SU-DHL-6 (cell line): ENCODE measurements around the gene ZNF664.

Experiments used
- CTCF ChIP-seq: fragments of 200-600 bp; sonication (generic); IDR thresholded peaks from one replicate; pipeline ENCODE4 v1.5.1; 2017; ENCODE audit warnings: antibody characterized with exemption, mild to moderate bottlenecking, low read length, moderate library complexity; ENCODE audit not compliant: insufficient read depth, poor library complexity, severe bottlenecking
- EZH2phosphoT487 ChIP-seq: fragments of 200-600 bp; sonication (generic), shearing (Covaris generic); conservative IDR thresholded peaks from 2 replicates; pipeline ENCODE4 v1.6.1; 2018; ENCODE audit warnings: mild to moderate bottlenecking, antibody characterized with exemption, low read length, moderate library complexity, mixed read lengths

- TF ChIP-seq EZH2phosphoT487: no peak
- no peak for TF ChIP-seq CTCF
Measured at GRCh38 chr12:123979566-123979965, 6.6 kb downstream of the ZNF664 start.
